ENCODE data around the gene ATP8B3.

ATP8B3 gene, protein sequence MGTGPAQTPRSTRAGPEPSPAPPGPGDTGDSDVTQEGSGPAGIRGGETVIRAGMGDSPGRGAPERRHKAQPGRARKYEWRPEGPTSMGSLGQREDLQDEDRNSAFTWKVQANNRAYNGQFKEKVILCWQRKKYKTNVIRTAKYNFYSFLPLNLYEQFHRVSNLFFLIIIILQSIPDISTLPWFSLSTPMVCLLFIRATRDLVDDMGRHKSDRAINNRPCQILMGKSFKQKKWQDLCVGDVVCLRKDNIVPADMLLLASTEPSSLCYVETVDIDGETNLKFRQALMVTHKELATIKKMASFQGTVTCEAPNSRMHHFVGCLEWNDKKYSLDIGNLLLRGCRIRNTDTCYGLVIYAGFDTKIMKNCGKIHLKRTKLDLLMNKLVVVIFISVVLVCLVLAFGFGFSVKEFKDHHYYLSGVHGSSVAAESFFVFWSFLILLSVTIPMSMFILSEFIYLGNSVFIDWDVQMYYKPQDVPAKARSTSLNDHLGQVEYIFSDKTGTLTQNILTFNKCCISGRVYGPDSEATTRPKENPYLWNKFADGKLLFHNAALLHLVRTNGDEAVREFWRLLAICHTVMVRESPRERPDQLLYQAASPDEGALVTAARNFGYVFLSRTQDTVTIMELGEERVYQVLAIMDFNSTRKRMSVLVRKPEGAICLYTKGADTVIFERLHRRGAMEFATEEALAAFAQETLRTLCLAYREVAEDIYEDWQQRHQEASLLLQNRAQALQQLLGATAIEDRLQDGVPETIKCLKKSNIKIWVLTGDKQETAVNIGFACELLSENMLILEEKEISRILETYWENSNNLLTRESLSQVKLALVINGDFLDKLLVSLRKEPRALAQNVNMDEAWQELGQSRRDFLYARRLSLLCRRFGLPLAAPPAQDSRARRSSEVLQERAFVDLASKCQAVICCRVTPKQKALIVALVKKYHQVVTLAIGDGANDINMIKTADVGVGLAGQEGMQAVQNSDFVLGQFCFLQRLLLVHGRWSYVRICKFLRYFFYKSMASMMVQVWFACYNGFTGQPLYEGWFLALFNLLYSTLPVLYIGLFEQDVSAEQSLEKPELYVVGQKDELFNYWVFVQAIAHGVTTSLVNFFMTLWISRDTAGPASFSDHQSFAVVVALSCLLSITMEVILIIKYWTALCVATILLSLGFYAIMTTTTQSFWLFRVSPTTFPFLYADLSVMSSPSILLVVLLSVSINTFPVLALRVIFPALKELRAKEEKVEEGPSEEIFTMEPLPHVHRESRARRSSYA (N-terminal part only)

DNA sequence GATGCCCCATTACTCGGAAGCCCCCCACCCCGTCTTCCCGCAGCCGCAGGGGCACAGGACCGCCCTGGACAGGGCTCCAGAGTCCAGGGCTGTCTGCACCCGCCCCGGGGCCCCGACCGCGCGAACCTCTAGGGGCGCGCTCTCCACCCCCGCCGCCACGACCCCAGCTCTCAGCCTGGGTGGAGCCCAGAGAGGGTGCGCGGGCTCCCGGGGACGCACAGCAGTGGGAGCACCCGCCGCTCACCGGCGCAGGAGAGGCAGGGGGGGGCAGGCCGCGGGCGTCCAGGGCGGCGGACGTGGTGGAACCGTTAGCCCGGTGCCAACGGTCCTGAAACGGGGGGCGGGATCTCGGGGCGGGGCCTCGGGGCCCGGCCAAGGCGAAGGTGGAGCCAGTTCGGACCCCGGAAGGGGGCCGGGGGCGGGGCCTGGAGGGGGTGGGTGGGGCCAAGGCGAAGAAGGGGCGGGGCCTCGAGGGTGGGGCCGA is at the start of gene ATP8B3:
Gene ATP8B3, minus strand, starts transcription at position 335 of the 484 bp plus-strand sequence. CDS start 540 bp downstream, outside the sequence.
- no peak for TF ChIP-seq RAD21 (IDR thresholded peaks at IDR 0.05; ENCODE audit: low read depth)
- TF ChIP-seq FOXM1 (IDR thresholded peaks at IDR 0.05; ENCODE audit: borderline replicate concordance, low read depth), result no peak
- TF ChIP-seq, protein P1, sequence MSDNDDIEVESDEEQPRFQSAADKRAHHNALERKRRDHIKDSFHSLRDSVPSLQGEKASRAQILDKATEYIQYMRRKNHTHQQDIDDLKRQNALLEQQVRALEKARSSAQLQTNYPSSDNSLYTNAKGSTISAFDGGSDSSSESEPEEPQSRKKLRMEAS (IDR thresholded peaks at IDR 0.05), result 0 out of 2 replicates have a peak, but pooled peaks have one; percentile 18
- TF ChIP-seq EP300 (IDR thresholded peaks at IDR 0.05; ENCODE audit: borderline replicate concordance), result no peak
- TF ChIP-seq NFIC (IDR thresholded peaks at IDR 0.05), result no peak
- 0 out of 2 replicates have a peak, but pooled peaks have one; percentile 17 for TF ChIP-seq TCF12 (IDR thresholded peaks at IDR 0.05; ENCODE audit: low read depth)
- no peak for TF ChIP-seq YY1 (IDR thresholded peaks at IDR 0.05; ENCODE audit: low read depth)
- 0 out of 2 replicates have a peak, but pooled peaks have one; percentile 5 for TF ChIP-seq EGR1 (IDR thresholded peaks at IDR 0.05)
- TF ChIP-seq CREB1 (IDR thresholded peaks at IDR 0.05; ENCODE audit: low read depth), result no peak
- 0 out of 2 replicates have a peak, but pooled peaks have one; percentile 29 for TF ChIP-seq TAF1 (IDR thresholded peaks at IDR 0.05; ENCODE audit: low read depth)
- TF ChIP-seq ZBTB7A (IDR thresholded peaks at IDR 0.05; ENCODE audit: low read depth), result peak; percentile 75; the same call in 1 of the 2 replicates
- TF ChIP-seq, protein P2, sequence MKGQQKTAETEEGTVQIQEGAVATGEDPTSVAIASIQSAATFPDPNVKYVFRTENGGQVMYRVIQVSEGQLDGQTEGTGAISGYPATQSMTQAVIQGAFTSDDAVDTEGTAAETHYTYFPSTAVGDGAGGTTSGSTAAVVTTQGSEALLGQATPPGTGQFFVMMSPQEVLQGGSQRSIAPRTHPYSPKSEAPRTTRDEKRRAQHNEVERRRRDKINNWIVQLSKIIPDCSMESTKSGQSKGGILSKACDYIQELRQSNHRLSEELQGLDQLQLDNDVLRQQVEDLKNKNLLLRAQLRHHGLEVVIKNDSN (IDR thresholded peaks at IDR 0.05), result no peak

DNA sequence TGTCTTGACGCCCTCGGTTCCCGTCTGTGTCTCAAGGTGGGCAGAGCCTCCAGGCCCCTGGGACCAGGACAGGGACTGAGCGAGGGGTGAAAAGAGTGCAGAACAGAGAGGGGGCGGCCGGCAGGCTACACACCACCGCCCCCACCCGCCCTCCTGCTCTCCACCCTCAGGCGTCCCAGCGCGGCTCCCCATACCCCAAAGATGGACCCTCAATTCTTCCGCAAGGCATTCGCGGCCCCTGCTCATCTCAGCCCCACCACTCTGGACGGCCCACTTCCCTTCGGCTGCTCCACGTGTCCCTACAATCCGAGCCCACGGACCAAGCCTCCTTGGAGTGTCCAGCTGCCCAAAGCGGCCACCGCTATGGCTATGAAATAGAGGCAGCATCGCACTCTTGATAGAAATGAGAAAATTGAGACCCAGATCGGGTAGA is 49.5 kb upstream of the ATP8B3 start:
- TF ChIP-seq CEBPB (IDR thresholded peaks at IDR 0.05) (no peak), RAD21 (IDR thresholded peaks at IDR 0.05; ENCODE audit: low read depth) (no peak), NFIC (IDR thresholded peaks at IDR 0.05) (no peak), CREB1 (IDR thresholded peaks at IDR 0.05; ENCODE audit: low read depth) (no peak), ZBTB7A (IDR thresholded peaks at IDR 0.05; ENCODE audit: low read depth) (0 out of 2 replicates have a peak, but pooled peaks have one; percentile 5), TAF1 (IDR thresholded peaks at IDR 0.05; ENCODE audit: low read depth) (no peak), EGR1 (IDR thresholded peaks at IDR 0.05) (no peak)
- TF ChIP-seq, protein P1 (IDR thresholded peaks at IDR 0.05), result no peak

DNA sequence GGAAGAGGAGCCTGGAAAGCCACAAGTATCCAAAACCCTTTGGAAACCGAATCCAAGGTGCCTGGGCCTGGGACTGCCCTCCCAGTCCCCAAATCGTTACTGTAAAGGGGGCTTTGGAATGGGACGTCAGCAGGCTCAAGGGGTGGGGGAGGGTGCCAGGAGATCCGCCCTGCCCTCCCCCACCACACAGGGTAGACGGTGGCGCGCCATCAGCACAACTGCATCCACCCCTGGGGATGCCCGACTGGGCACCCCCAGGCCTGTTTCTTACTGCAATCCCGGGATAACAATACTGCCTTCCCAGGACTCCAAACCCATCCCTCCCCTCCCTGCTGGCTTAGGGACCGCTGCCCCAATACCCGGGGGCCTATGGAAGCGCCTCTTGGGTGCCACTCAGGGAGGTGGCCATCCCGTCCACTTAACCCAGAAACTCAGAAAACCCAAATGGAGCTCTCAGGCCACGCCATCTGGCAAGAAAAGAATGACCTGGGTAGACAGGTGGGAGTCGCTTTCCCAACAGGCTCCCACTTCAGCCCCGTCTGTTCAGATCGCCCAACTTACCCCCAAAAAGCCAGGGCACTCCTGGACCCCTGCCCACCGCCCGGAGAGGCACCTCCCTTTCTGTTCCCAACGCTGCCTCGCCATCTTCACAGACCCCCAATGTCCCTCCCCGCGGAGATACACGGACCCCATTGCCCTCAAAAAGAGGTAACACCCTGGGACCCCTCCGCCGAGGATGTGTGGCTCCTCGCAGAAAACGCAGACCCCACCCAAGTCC is 48.9 kb upstream of the ATP8B3 start:
- TF ChIP-seq YY1 (IDR thresholded peaks at IDR 0.05; ENCODE audit: low read depth) (no peak), ZBTB7A (IDR thresholded peaks at IDR 0.05; ENCODE audit: low read depth) (peak; percentile 21; the same call in 1 of the 2 replicates)

DNA sequence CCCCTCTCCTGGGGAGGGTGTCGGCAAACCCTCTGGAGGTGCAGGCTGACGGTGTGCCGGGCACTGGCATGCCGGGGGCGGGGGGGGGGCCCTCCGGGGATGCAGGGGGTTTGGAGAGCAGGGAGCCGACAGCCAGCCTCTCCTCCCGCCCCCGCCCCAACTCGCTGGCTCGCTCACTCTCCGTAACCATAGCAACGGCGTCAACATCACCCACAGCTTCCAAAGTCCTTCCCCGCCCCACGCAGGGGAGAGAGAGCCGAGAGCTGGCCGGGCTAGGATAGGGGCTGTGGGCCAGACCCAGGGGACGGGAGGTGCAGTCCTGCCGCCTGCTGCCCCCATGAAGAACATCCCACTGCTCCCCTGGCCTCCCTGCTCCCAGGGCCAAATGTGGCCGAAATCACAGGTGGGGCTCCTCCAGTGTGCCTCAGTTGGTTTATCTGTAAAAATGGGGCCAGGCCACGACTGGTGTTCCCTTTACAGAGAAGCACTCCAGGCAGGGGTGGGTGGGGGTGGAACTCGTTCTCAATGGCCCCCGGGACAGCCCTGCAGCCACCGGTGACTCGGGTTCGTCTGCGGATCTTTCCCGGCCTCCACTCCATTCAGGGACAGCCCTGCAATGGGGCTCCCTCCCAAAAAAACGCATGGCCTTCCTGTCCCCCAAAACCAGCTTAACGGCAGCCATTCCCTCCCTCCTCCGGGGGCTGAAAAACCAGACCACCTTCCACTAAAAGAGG is 48.1 kb upstream of the ATP8B3 start:
- TF ChIP-seq ZBTB7A (IDR thresholded peaks at IDR 0.05; ENCODE audit: low read depth), result no peak
- no peak for TF ChIP-seq TAF1 (IDR thresholded peaks at IDR 0.05; ENCODE audit: low read depth)
- TF ChIP-seq EGR1 (IDR thresholded peaks at IDR 0.05), result peak; percentile 41; the same call in 1 of the 2 replicates
- TF ChIP-seq, protein P2 (IDR thresholded peaks at IDR 0.05), result no peak

DNA sequence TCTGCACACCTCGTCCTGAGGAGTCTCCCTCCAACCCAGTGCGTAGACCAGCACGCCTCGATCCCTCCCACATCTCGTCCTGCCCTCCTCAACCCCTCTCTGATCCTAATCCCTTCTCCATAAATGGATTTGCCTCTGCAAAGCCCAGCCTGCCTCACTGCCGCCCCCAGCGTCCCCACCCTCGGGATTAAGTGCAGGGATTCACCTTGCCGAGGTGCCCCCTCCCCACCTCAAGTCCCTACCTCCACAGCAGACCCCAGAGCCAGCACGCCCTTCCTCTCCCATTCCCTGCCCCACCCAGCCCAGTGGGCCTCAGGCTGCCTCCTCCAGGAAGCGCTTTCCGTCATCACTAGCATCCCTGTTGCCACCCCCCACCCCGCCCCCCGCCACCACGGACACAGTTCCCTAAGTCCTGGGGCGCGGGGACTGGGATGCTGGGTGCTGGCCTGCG is 47.3 kb upstream of the ATP8B3 start:
- TF ChIP-seq, protein P1 (IDR thresholded peaks at IDR 0.05), result no peak
- TF ChIP-seq EGR1 (IDR thresholded peaks at IDR 0.05), result no peak

DNA sequence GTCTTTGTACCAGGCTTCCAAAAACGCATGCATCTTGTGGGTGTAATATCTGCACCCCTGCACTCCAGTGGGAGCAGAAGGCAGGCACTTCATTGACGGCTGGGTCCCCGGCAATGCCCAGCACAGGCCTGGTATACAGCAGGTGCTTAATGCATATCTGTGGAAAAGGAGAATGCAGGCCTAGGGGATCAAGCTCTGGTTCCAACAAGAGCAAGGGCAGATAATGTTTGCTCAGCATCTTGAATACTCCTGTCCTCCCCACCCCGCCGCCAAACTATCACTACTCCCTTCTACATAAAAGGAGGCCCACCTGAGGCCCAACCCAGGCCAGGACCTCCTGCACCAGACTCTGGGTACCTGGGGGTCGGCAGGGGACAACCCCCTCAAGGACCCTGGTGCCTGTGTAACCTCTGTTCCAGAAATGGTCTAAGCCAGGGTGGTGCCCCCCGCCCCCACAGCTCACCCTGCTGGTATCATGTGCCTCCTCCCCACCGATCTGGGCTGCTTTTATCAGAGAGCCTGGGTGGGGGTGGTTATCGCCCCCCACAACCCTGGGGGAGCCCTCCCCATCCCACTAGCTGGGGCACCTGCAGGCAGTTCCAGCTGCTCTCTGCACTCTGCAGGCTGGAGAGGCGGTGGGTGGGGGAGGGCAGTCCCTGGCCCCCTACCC is 46.5 kb upstream of the ATP8B3 start:
- TF ChIP-seq EGR1 (IDR thresholded peaks at IDR 0.05), result no peak
- TF ChIP-seq TAF1 (IDR thresholded peaks at IDR 0.05; ENCODE audit: low read depth), result no peak
- TF ChIP-seq ZBTB7A (IDR thresholded peaks at IDR 0.05; ENCODE audit: low read depth), result 0 out of 2 replicates have a peak, but pooled peaks have one; percentile 42
- no peak for TF ChIP-seq RAD21 (IDR thresholded peaks at IDR 0.05; ENCODE audit: low read depth)
- TF ChIP-seq TEAD4 (IDR thresholded peaks at IDR 0.05), result no peak
- TF ChIP-seq TCF12 (IDR thresholded peaks at IDR 0.05; ENCODE audit: low read depth), result no peak

Data from Ishikawa (cell line).